Osteoblast (primary cell): ENCODE results near the gene SGK1. TPM values are rescaled to one million over a fixed set of nuclear protein-coding genes. Genes with fewer than 3 reads are reported as not detected.
"Not testable (repeated sequence)": the region's sequence is repeated elsewhere in the genome, so short reads cannot be mapped to it uniquely, and the experiment has no call there.

ENCODE experiments used
- DNase-seq: peaks from one replicate; pipeline ENCODE4 v3.0.0; 2011; ENCODE audit warnings: low spot score, mixed read lengths; ENCODE audit not compliant: insufficient read length; ENCODE audit errors: missing footprints
- H2AFZ ChIP-seq: 2 replicates; pipeline ENCODE4 v1.6.0; 2011; ENCODE audit warnings: mild to moderate bottlenecking, low read length
- H3K27ac ChIP-seq: 2 replicates; pipeline ENCODE4 v1.5.1; 2011; ENCODE audit warnings: mild to moderate bottlenecking, low read depth, low read length, moderate library complexity
- H3K27me3 ChIP-seq: 2 replicates; pipeline ENCODE4 v1.6.0; 2012; ENCODE audit warnings: mild to moderate bottlenecking, control low read depth, inconsistent platforms, low read length, moderate library complexity; ENCODE audit not compliant: insufficient read depth
- H3K36me3 ChIP-seq: 2 replicates; pipeline ENCODE4 v1.5.1; 2011; ENCODE audit warnings: mild to moderate bottlenecking, low read length, control low read depth, moderate library complexity; ENCODE audit not compliant: insufficient read depth
- H3K4me1 ChIP-seq: 2 replicates; pipeline ENCODE4 v1.5.1; 2011; ENCODE audit warnings: mild to moderate bottlenecking, low read length, control low read depth, moderate library complexity; ENCODE audit not compliant: insufficient read depth
- H3K4me2 ChIP-seq: 2 replicates; pipeline ENCODE4 v1.6.0; 2011; ENCODE audit warnings: mild to moderate bottlenecking, low read length; ENCODE audit not compliant: insufficient read depth
- H3K4me3 ChIP-seq: fragments of 200-600 bp; sonication (generic); 3 replicates; pipeline ENCODE4 v1.5.1; 2012; ENCODE audit warnings: mild to moderate bottlenecking, low read length, inconsistent platforms; ENCODE audit not compliant: insufficient read depth
- H3K79me2 ChIP-seq: 2 replicates; pipeline ENCODE4 v1.6.0; 2012; ENCODE audit warnings: mild to moderate bottlenecking, low read length, control low read depth, inconsistent platforms; ENCODE audit not compliant: insufficient read depth
- H3K9me3 ChIP-seq: 2 replicates; pipeline ENCODE4 v1.5.1; 2011; ENCODE audit warnings: low read depth, low read length, control low read depth
- H4K20me1 ChIP-seq: 2 replicates; pipeline ENCODE4 v1.6.0; 2012; ENCODE audit warnings: mild to moderate bottlenecking, low read length, control low read depth; ENCODE audit not compliant: insufficient read depth
- total RNA-seq: library from RNA; depleted of rRNA; stranded (reverse); fragments of >200 nt; gene quantifications from 2 replicates; pipeline ENCODE4 v1.2.3, GENCODE V29; 2012
- TF ChIP-seq, protein P1 (sequence below): IDR thresholded peaks from 2 replicates; pipeline ENCODE4 v1.5.1; 2011; ENCODE audit warnings: mild to moderate bottlenecking, low read depth, low read length, moderate library complexity; ENCODE audit errors: extremely low read depth

The SGK1 gene
- total RNA-seq, 1 donor: 91.6 TPM

DNA sequence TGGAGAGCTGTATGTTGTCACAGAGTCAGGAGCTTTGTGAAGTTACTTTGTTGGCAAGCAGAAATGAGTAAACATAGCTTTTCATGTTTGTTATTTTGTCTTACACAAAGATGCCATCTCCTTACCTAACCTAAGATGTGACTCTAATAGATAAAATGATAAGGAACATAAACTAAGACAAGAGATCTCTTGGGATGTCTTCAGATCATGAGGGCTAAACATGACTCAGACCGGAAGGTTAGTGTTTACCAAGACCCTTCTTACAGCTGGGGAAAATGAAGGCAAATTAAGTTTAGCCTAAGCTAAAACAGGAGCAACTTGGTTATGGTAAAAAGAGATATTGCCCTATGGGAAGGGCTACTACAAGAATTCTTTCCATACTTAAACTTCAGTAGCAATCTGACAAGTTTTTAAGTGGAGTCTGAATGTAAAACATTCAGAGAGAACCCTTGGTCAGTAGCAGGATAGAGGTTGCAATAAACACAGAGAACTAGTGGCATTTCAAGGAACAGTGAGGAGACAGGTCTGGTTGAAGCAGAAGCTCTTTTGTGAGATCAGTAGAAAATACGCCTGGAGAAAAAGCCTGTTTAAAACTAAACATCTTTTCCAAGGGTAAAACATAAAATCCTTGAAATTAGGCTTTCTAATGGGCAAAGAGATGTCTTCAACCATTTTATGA is 29.9 kb downstream of the SGK1 start:
- Histone ChIP-seq H2AFZ (peak overlapping the region; percentile 30), H3K4me3 (no peak overlapping the region), H3K36me3 (no peaks in the 10 kb centered on the region), H3K79me2 (no peaks in the 10 kb centered on the region), H3K9me3 (no peaks in the 10 kb centered on the region), H3K4me1 (peaks cover 14% of the 10 kb centered on the region), H4K20me1 (no peaks in the 10 kb centered on the region), H3K27me3 (no peaks in the 10 kb centered on the region), H3K27ac (peak overlapping the region; percentile 99), H3K4me2 (peak overlapping the region; percentile 10)
- no peak for DNase-seq
- TF ChIP-seq, protein P1, sequence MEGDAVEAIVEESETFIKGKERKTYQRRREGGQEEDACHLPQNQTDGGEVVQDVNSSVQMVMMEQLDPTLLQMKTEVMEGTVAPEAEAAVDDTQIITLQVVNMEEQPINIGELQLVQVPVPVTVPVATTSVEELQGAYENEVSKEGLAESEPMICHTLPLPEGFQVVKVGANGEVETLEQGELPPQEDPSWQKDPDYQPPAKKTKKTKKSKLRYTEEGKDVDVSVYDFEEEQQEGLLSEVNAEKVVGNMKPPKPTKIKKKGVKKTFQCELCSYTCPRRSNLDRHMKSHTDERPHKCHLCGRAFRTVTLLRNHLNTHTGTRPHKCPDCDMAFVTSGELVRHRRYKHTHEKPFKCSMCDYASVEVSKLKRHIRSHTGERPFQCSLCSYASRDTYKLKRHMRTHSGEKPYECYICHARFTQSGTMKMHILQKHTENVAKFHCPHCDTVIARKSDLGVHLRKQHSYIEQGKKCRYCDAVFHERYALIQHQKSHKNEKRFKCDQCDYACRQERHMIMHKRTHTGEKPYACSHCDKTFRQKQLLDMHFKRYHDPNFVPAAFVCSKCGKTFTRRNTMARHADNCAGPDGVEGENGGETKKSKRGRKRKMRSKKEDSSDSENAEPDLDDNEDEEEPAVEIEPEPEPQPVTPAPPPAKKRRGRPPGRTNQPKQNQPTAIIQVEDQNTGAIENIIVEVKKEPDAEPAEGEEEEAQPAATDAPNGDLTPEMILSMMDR: no peak

DNA sequence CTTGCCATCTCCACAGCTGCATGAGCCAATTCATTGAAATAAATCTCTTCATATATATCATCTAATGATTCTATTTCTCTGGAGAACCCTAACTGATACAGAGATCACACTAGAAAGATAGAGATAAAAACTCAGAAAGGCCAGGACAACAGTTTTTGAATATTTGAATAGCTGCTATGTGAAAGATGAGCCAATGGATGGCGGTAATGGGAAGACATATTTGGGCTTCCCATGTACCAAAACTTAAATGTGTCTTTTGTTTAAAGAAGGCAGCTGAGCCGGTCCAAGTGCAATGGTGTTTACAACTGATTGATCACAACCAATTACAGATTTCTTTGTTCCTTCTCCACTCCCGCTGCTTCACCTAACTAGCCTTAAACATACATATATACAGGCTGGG is 35.1 kb downstream of the SGK1 start:
- H3K27ac ChIP-seq: no peak overlapping the region
- peaks cover 3% of the 10 kb centered on the region for H3K4me1 ChIP-seq
- H3K79me2 ChIP-seq: no peaks in the 10 kb centered on the region
- H3K4me2 ChIP-seq: no peak overlapping the region
- no peaks in the 10 kb centered on the region for H3K27me3 ChIP-seq
- no peak for DNase-seq
- H3K4me3 ChIP-seq: no peak overlapping the region
- no peaks in the 10 kb centered on the region for H3K36me3 ChIP-seq
- no peaks in the 10 kb centered on the region for H4K20me1 ChIP-seq
- H2AFZ ChIP-seq: no peak overlapping the region
- H3K9me3 ChIP-seq: no peaks in the 10 kb centered on the region
- TF ChIP-seq, protein P1: no peak

DNA sequence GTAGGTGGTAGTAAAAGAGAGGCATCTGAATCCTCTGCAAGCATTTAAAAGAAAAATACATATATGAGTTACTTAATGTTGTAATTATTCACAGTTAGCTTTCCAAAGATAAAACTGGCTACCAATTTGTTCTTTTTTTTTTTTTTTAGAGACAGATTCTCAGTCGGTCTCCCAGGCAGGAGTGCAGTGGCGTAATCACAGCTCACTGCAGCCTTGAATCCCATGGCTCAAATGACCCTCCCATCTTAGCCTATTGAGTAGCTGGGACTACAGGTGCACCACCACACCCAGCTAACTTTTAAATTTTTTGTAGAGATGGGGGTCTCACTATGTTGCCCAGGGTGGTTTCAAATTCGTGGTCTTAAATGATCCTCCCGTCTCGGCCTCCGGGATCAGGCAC is 36.5 kb downstream of the SGK1 start:
- no peak overlapping the region for H2AFZ ChIP-seq
- H3K4me3 ChIP-seq: no peak overlapping the region
- DNase-seq: no peak
- no peak overlapping the region for H3K27ac ChIP-seq
- no peaks in the 10 kb centered on the region for H4K20me1 ChIP-seq
- H3K4me1 ChIP-seq: no peaks in the 10 kb centered on the region
- no peak overlapping the region for H3K4me2 ChIP-seq
- H3K9me3 ChIP-seq: no peaks in the 10 kb centered on the region
- H3K36me3 ChIP-seq: no peaks in the 10 kb centered on the region
- H3K27me3 ChIP-seq: no peaks in the 10 kb centered on the region
- H3K79me2 ChIP-seq: no peaks in the 10 kb centered on the region
- TF ChIP-seq, protein P1: no peak

DNA sequence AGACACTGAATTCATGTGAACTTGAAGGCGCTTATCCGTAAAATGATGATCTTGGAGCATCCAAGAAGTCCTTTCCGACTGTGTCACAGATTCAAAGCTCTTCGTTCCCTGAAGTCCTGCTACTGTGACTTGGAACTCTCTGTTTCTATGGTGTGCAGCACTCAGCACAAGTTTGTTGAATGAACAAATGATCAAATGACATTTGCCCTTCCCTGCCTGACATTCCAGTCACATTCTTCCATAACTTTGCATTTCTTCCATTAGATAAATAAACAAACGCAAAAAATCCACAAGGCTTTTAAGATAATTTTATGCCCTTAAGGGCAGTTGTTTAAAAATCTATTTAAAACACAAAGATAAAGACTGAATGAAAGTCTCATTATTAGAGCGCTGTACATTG is 39.9 kb downstream of the SGK1 start:
- TF ChIP-seq, protein P1: no peak
- no peaks in the 10 kb centered on the region for H3K36me3 ChIP-seq

DNA sequence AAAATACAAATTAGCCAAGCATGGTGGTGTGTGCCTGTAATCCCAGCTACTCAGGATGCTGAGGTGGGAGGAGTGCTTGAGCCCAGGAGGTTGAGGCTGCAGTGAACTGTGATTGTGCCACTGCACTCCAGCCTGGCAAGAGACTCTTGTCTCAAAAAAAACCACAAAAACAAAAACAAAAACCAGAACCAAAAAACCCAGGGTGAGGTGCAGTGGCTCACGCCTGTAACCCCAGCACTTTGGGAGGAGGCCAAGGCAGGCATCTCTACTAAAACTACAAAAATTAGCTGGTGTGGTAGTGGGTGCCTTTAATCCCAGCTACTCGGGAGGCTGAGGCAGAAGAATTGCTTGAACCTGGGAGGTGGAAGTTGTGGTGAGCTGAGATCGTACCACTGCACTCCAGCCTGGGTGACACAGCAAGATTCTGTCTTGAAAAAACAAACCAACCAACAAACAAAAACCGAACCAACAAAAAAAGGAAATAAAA is 41.0 kb downstream of the SGK1 start:
- H3K4me1 ChIP-seq, H3K4me3 ChIP-seq, H3K4me2 ChIP-seq, H3K79me2 ChIP-seq, DNase-seq, H4K20me1 ChIP-seq, H3K36me3 ChIP-seq, H3K27me3 ChIP-seq, H3K9me3 ChIP-seq, H3K27ac ChIP-seq: not testable (repeated sequence)
- H2AFZ ChIP-seq: peak overlapping the region; percentile 47

More for the DNA sequence above, 39.9 kb downstream of the SGK1 start:
- Histone ChIP-seq H3K27me3 (no peaks in the 10 kb centered on the region), H3K9me3 (no peaks in the 10 kb centered on the region), H3K79me2 (no peaks in the 10 kb centered on the region), H3K4me1 (no peaks in the 10 kb centered on the region), H2AFZ (no peak overlapping the region), H3K4me2 (no peak overlapping the region), H3K4me3 (no peak overlapping the region), H3K27ac (no peak overlapping the region), H4K20me1 (no peaks in the 10 kb centered on the region)
- DNase-seq: no peak
